Activated CD4-positive, alpha-beta T cell treated with anti-CD3 and anti-CD28 coated beads for 1 hour (primary cell): ENCODE results near the gene DCC.

ENCODE experiments used
- DNase-seq: peaks from one replicate; pipeline ENCODE4 v3.0.0-alpha.2; 2020

DCC gene

GRCh38 chr18:52950155-52950554 lies 610.2 kb downstream of the DCC start:
- no peak for DNase-seq

GRCh38 chr18:52953387-52953786 lies 613.4 kb downstream of the DCC start:
- no peak for DNase-seq

- DNase-seq: no peak
Measured at GRCh38 chr18:52963481-52963880, 623.5 kb downstream of the DCC start.

GRCh38 chr18:52970686-52971085 lies 630.7 kb downstream of the DCC start:
- no peak for DNase-seq

- DNase-seq: no peak
Measured at GRCh38 chr18:52971097-52971496, 631.1 kb downstream of the DCC start.

- DNase-seq: no peak
Measured at GRCh38 chr18:52979892-52980291, 639.9 kb downstream of the DCC start.

GRCh38 chr18:52991246-52991645 lies 651.2 kb downstream of the DCC start:
- no peak for DNase-seq

GRCh38 chr18:52992041-52992440 lies 652.0 kb downstream of the DCC start:
- DNase-seq: no peak

- no peak for DNase-seq
Measured at GRCh38 chr18:52995875-52996274, 655.9 kb downstream of the DCC start.

- no peak for DNase-seq
Measured at GRCh38 chr18:52999633-53000032, 659.6 kb downstream of the DCC start.

GRCh38 chr18:53004798-53005197 lies 664.8 kb downstream of the DCC start:
- no peak for DNase-seq

GRCh38 chr18:53018791-53019190 lies 678.8 kb downstream of the DCC start:
- no peak for DNase-seq

- no peak for DNase-seq
Measured at GRCh38 chr18:53025247-53025646, 685.2 kb downstream of the DCC start.

- no peak for DNase-seq
Measured at GRCh38 chr18:53028565-53028964, 688.6 kb downstream of the DCC start.

GRCh38 chr18:53033128-53033527 lies 693.1 kb downstream of the DCC start:
- DNase-seq: no peak

GRCh38 chr18:53038608-53039007 lies 698.6 kb downstream of the DCC start:
- no peak for DNase-seq

GRCh38 chr18:53040286-53040685 lies 700.3 kb downstream of the DCC start:
- DNase-seq: no peak

GRCh38 chr18:53056064-53056463 lies 716.1 kb downstream of the DCC start:
- no peak for DNase-seq

GRCh38 chr18:53070788-53071187 lies 730.8 kb downstream of the DCC start:
- DNase-seq: no peak

GRCh38 chr18:53080687-53081086 lies 740.7 kb downstream of the DCC start:
- no peak for DNase-seq

- DNase-seq: no peak
Measured at GRCh38 chr18:53093636-53094035, 753.6 kb downstream of the DCC start.

GRCh38 chr18:53101536-53102105 lies 761.6 kb downstream of the DCC start:
- DNase-seq: no peak

- DNase-seq: no peak
Measured at GRCh38 chr18:53114441-53114840, 774.4 kb downstream of the DCC start.

- DNase-seq: no peak
Measured at GRCh38 chr18:53115876-53116585, 776.0 kb downstream of the DCC start.

- no peak for DNase-seq
Measured at GRCh38 chr18:53117851-53118250, 777.9 kb downstream of the DCC start.
